RCC 7860 (cell line): Measurements from ENCODE around the gene ID2.

Experiments
- DNase-seq: peaks from one replicate; pipeline ENCODE4 v3.0.0-alpha.2; 2015; ENCODE audit warnings: low spot score
- FAIRE-seq: peaks from 2 replicates; lab custom pipeline; 2012; peaks lifted over from hg19 to GRCh38; lab: Jason Lieb, UNC

ID2 gene

DNA sequence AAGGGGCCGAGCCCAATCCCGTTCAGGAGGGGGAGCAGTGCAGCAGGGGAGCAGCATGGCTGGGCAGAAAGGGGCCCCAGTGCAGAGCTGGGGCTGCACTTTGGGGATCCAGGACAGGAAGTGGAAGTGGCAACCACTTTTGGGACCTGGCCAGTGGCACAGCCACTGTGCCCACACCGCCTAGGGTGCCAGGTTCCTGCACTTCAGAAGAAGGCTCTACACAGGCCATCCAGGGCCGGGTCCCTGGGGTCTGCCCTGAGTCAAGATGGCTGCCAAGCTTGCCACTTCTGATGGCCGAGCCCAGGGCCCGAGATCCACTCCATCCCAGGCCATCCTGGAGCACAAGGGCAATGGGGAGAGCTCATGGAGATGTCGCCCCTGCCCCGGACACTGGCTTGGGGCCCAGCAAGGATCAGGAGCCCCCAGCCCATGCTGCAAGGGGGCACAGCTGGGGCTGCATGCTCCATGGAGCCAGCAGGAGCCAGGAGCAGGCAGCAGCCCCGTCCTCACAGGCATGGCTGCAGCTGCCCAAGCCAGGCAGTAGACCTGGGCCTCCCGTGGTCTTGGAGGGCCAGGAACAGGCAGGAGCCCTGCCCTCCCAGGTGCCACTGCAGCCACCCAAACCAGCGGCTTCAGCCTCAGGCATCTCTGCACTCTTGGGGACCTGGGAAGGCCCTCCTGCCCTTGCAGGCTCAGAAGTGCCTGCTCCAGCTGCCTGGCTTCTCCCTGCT, 35.0 kb upstream of the ID2 start:
- FAIRE-seq: no peak
- DNase-seq: no peak

DNA sequence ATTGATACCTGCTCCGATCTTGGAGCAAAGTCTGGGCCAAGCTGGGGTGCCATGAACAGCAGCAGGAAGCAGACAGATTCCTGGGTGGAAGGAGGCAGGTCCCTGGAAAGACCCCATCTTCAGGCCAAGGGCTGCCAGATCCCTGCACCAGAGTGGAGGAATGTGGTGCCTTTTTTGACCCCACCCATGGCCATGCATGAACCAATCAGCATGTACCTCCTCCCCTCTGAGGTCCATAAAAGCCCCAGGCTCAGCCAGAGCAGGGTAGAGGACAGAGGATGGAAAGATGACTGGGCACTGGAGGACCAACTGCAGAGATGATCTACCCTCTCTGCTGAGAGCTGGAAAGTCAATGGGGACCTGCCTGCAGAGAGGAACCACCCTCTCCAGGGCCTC, 34.4 kb upstream of the ID2 start:
- FAIRE-seq (no peak), DNase-seq (no peak)

DNA sequence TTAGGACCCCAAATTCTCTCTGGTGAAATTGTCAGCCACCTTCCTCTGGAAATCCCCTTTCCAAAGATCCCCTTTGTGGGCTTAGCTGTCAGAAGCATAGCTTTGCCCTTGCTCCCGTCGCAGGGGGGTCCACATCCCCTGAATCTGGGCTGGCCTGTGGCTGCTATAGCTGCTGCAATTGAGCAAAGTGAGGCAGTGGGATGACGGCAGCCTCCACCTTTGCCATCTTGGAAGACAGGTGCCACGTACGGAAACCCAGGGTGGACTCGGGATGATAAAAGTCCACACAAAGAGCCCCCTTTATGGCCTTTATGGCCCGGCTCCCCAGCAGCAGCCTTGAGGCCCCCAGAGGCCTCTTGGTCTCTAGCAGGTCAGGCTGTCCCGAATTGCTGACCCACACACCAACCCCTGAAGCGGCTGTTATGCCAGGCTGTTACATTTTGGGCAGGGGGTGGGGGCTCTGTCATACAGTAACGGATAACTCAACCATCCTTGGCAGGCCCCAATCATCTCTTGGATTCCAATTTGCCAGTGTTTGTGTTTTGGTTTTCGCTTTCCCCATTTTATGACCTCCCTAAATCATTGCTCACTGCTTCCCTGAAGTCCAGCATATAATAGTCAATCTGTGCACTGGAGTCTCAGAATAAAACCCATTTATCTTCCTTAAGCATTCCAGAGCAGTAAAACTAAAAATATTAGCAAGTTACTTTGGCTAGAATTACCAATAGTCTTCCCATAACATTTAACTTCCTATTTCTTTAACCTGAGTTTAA, 33.2 kb upstream of the ID2 start:
- DNase-seq (no peak), FAIRE-seq (no peak)

DNA sequence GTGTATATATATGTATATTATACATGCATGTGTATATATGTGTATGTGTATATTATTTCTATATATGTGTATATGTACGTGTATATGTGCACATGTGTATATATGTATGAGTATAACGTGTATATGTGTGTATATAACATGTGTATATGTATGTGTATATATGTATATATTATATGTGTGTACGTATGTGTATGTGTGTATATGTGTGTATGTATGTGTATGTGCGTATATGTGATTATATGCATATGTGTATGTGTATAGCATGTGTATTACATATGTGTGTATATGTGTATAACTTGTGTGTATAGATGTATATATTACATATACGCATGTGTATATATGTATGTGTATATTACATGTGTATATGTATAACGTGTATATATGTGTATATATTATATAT, 32.1 kb upstream of the ID2 start:
- FAIRE-seq: no peak
- DNase-seq: no peak

DNA sequence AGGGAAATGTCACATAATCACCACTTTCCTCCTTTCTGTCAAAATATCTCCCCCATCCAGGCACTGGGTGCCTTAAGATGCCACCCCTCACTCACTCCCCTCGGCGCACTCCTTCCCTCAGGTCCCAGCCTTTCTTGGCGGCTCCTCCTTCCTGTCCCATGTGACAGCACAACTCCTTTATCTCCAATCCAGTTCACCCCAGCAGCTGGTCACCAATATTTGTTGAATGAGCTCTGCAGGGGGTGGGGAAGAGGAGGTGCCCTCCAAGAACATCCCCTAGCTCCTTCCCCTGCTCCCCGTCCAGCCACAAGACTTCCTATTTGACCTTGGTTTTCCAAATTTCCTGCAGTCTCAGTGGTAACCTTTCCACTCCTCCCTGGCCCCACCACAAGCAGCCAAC, 31.6 kb upstream of the ID2 start:
- FAIRE-seq: no peak
- no peak for DNase-seq

DNA sequence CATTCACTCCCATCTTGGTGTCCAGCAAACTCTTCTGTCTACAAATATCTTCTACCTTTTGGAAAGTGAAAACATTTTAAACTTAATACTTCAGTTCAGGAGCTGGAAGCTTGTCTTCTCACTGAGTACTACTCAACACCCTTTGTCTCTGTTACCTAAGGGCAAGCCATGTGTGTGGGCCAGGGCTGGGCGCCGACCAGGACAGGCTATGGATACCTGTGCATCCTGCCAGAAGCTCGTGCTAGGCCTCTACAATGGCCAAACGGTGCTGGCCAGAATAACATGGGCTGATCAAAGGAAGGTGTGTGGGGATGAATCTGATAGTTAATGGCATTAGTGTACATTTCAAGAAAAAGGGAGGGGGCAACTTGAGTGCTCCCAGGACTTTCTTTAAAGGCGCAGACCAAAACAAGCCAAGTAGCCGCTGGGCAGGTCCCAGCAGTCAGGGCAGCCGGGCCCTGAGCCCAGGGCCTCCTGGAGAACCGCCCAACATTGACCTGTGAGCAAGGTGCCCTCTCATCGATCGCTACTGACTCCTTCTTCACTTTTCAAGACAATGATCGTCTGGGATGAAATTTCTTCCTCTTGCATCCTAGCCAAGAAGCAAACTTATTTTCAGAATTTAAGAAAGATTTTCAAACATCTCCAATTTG, 29.0 kb upstream of the ID2 start:
- FAIRE-seq (no peak), DNase-seq (no peak)

DNA sequence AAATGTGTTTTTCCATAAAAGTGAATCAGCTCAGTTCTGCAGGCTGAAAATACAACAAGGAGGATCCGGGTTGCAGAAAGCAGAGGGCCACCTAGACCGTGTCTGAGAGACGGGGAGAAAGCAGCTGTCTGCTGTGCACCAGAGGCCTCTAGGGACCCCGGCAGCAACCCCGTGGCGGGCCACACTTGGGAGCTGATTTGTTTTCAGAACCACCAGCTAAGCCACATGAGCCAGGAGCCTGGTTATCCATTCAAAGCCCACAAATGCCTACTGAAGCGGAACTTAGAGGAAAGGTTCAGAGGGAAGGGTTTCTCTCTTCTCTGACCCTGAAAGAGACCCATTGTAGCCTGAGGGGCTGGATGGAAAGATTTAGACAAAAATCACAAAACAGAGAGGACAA, 28.4 kb upstream of the ID2 start:
- FAIRE-seq: peak; percentile 4
- DNase-seq: no peak

DNA sequence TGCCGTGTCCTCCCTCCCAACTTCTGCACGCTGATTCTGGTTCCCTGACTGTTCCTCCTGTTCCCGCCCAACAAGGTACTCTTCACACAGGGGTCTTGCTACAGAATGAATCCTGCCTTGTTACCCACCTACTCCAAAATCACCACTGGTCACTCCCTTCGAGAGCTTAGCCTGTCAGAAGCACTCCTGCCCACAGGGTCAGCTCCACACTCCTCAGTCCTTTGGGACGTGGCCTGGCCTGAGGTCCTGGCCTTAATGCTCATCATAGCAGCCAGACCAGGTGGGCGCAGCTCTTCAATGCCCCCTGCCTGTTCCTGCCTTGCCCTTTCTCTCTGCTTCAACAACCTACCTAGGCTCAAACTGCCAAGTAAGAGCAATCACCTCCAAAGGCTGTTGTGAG, 27.8 kb upstream of the ID2 start:
- no peak for FAIRE-seq
- DNase-seq: no peak

DNA sequence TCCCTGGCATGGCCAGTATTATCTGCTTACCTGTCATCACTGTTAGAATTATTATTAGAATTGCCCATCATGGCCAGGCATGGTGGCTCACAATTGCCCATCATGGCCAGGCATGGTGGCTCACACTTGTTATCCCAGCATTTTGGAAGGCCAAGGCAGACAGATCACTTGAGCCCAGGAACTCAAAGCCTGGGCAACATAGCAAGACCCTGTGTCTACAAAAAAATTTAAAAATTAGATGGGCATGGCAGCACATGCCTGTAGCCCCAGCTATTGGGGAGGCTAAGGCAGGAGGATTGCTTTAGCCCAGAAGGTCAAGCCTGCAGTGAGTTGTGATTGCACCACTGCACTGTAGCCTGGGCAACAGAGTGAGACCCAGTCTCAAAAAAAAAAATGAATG, 27.4 kb upstream of the ID2 start:
- no peak for DNase-seq
- no peak for FAIRE-seq

DNA sequence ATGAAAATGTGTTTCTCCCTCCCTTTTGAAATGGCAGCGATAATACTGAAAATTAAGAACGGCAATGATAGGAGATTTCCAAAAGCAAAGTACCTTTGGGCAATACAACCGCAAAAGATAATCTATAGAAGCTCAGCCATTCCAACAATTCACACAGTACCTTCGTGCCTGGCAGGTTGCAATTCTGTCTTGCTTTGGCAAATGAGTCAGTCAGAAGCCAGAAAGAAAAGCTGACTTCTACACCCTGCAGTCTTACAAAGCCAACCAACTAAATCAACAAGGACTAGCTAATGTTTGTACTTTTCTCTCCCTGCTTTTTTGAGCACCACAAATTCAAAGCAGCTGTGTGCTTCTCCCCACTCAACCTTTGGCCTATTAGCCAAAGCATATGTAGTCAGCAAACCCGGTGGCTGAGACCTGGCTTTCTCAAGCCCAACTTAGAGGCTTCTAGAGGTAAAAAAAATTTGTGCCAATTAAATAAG, 25.7 kb upstream of the ID2 start:
- FAIRE-seq (peak; percentile 72), DNase-seq (peak; percentile 36)

DNA sequence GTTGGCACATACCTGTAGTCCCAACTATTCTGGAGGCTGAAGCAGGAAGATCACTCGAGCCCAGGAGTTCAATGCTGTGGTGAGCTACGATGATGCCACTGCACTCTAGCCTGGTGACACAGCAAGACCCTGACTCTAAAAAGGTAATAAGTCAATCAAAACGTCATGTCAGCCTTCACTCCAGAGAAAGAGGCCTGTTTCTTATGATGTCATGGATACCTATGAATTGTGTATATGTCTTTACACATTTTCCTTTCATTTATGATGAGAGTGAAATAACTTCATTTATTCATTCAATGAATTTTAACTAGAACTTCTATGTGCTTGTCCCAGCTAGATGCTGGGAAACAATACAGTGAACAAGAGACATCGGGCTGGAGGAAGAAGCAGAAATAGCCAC, 25.0 kb upstream of the ID2 start:
- DNase-seq (no peak), FAIRE-seq (no peak)

DNA sequence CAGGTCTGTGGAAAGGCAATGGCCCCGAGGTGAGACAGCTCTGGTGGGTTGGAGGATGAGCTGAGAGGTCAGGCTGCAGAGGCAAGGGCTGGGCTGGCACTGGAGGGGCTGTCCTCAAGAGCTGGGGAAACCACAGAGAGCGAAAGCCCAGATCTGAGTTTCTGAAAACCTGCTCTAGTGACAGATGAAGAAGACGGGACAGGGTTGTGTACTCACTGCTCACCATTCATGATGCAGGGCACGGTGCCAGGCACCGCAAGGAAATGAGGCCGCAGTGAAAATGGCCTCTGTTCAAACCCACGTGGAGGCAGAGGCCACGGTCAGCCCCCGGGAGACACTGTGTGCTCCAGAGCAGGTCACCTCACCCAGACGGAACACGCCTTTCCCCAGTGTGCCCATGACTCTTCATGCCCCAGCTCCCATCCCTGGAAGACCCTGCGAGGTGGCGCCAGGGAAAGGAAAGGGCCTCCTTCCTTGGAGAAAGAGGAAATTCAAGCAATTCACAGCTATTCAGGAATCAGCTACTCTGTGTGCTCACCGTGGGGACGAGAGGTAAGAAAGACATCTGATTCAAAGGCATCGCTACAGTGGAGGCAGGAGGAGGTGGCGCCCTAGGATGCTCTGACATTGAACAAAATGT, 24.3 kb upstream of the ID2 start:
- DNase-seq: no peak
- FAIRE-seq: no peak

DNA sequence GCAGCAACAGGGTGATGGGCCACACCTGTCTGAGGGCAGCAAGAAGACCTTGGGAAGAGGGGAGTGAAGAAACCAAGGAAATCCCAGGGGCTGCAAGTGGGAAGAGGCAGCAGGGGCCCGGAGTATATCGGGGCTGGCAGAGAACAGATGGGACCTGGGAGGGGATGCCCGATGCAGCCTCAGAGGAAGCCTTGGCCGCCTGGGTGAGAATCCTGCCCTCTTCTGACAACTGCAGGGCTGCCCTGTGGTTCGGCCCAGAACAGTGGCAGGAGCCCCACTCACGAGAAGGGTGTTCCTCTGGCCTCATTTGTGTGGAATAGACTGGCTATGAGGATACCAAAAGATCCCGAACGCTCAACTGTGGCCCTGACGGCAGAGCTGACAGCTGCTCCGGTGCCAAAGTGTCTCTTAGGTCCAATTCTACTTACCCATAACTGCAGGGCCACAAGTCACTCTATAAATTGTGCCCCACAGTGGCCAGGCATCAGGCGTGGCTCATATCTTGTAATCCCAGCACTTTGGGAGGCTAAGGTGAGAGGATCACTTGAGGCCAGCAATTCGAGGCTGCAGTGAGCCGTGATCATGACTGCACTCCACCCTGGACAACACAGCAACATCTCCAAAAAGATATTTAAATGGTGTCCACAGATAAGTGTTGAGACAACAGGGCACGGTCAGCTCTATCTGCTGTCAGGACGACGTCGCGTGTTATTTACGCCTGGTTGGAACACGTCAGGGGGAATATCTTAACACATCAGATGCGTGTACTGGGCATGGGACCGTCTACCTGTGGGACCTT, 23.6 kb upstream of the ID2 start:
- DNase-seq (no peak), FAIRE-seq (no peak)

DNA sequence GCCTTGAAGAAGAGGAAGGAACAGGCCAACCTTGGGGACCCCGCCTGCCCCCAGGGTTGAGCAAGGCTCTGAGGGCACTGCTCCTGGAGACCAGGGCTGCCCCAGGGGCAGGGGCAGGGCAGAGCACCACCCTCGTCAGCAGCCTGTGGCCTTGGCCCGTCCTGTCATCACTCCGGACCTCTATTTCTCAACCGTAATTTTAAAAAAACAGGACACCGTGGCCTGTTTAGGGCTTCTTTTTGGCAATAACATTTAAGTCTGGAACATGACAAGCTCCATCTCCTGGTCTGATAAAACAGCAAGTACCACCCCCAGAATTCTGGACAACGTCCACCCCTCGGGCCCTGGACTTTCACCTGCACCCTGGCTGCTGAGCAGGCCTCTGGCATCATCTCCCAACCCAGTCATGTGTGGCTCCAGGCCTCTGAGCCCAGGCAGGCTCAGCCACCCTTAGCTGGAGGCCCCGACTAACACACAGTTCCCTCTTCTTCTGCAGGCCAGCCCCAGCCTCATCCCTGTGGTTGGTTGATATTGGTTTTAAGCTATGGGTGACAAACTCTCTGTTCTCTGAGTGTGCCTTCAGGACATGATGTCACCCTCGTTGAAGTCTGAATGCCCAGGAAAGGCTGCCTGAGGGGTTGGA, 22.6 kb upstream of the ID2 start:
- FAIRE-seq (no peak), DNase-seq (peak; percentile 20)

DNA sequence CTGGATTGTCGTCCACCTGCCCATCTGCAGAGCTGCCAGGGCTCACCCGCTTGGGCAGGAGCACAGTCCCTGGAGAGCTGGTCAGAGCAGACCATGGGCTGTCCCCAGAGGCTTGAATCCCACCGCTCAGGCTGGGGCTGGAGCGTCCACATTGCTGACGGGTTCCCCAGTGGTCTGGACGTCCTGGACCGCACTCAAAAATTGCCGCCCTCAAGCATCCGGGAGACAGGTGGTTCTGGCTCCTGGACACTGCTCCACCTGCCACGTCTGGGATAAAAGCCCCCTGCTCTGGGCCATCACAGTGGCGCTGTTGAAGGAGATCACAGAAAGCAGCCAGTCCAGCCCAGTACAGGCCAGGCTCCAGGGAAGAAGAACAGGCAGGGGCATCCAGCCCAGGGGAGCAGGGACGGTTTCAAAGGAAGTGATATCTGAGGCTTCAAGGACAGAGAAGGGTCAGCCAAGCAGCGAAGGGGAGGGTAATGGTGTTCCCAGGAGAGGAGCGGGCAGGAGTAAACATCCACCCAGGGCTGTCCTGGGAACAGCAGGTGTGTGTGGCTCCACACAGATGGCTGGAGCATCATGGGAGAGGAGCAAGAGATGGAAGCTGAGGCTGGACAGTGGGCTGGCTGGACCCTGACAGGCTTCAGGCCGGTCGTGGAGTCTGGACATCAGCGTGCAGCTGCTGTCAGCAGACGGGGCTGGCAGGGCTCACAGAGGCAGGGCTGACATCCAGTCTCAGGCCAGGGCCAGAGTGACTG, 21.9 kb upstream of the ID2 start:
- no peak for DNase-seq
- no peak for FAIRE-seq

DNA sequence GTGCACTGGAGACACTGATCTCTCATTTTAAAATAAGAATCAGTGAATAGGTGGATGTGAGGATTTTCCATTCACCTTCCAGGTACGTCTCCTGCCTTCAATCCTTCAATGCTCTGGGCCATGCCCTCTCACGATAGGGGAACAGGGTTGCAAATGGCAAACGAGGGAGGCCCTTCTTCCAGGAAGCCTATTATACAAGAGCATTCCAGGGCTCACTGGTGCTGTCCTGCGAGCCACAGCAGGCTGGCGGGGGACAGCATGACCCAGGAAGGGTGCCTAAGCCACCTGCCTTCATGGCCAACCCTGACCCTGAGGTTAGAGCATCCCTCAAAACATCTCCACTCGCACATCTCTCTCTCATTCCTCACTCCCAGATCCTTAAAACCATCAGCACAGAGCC, 20.6 kb upstream of the ID2 start:
- no peak for DNase-seq
- FAIRE-seq: no peak

DNA sequence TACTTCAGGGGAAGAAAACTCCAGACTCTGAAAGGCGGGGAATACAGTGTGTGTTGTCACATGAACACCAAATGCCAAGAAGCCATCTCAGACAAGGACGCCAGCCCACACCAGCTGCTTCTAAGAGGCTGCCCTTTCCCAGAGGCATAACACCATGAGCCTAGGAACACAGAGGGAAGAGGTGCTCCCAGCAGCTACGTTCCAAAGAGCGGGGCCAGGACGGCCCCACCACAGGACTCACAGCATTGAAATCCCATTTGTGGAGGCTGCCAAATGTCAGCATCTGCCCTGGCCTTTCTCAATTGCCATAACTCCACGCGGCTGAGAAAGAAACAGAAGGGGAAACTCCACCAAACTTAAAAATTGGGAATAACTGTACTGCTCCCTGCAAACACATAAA, 20.1 kb upstream of the ID2 start:
- no peak for FAIRE-seq
- DNase-seq: no peak

DNA sequence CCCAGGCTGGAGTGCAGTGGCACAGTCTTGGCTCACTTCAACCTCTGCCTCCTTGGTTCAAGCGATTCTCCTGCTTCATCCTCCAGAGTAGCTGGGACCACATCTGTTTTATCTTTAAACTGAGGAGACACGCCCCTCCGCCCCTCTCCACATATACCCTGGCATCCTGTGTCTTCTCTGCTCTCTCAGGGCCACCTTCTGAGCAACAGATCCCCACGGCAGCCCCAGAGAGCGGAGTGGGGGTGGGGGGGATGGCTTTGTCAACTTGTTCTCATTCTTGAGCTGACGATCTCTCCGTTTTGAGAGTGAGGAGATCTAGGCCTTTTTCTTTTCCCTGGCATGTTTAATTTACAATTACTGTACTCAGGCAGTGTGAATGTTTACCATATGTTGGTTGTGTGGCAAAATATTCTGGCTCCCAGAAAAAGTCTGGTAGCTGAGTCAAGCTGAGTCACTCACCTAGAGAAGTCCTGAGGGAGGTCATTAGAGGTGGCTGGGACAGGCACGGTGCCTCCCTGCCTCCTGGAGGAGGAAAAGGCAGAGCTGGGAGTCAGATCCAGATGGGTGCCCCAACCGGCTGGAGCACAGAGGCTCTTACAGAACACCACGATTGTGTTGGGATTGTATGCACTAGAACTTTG, 19.5 kb upstream of the ID2 start:
- DNase-seq: peak; percentile 89
- FAIRE-seq: peak; percentile 92

DNA sequence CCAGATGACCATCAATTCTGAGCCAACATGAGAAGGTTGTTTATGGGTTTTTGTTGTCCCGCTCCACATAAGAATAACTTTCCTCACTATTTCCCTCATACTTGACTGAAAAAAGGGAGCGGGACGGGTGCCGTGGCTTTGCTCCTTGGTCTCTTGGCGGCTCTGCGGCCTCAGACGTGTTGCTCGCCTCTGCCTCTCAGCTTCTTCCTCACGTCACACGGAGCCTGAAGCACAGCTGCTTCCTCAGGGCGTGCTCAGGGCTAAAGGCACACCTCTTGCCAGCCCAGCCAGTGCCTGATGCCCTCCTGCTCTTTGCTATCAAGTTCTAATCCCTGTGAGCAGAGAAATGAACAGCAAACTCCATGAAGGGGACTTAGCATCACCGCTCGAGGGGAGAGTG, 17.9 kb upstream of the ID2 start:
- DNase-seq (no peak), FAIRE-seq (no peak)
